SKM-1 (cell line): Measurements from ENCODE around the gene DMXL1.
"Not testable (repeated sequence)": the region's sequence is repeated elsewhere in the genome, so short reads cannot be mapped to it uniquely, and the experiment has no call there.

Experiments used
- DNase-seq: peaks from one replicate; lab custom pipeline; 2025; ENCODE audit not compliant: unreplicated experiment; lab: John Stamatoyannopoulos, UW

DMXL1 gene

DNA sequence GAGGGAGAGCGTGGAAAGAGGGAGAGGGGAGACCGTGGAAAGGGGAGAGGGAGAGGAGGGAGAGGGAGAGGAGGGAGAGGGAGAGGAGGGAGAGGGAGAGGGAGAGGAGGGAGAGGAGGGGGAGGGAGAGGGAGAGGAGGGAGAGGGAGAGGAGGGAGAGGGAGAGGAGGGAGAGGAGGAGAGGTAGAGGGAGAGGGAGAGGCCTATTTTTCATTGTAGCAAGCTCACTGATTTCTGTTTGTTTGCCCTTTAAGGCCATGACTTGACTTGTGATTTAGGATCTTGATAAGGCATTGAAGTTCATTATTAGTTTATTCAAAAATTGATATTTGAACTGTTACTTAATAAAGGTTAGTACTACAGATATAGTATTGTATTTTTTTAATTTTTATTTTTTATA, 52.4 kb downstream of the DMXL1 start:
- no peak for DNase-seq

- no peak for DNase-seq
These were observed 58.9 kb downstream of the DMXL1 start for GRCh38 chr5:119129770-119130169.

DNA sequence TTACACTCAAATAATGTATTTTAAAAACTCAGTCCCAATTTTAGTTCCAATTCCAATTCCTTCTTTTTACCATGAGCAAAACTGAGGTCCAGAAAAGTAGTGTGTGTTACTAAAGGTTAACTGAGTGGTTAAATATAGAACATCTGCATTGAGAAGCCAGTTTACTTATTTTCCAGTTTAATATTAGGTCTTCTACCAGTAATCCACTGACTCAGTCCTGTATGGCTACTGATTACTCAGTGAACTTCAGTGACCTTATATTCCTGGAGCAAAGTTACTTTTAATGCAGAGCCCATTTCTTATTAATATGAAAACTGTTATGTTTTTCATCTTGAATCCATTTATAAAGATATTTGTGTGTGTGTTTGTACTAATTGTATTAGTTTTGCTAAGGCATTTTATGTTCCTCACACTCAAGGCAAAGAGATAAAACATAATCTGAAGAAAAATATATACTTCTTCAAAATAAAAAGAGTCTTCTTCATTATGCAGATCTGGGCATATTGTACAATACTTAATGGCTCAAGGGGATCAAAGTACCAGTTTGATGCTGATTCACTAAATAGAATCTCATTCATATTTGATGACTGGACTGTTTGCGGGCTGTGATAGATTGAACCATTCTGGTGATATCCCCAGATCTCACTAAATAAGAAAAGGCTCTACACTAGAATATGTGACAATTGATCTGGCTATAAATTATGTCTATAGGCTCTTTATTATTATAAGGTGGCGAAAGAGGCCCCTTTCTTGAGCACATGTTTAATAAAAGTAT, 60.8 kb downstream of the DMXL1 start:
- DNase-seq = no peak

DNA sequence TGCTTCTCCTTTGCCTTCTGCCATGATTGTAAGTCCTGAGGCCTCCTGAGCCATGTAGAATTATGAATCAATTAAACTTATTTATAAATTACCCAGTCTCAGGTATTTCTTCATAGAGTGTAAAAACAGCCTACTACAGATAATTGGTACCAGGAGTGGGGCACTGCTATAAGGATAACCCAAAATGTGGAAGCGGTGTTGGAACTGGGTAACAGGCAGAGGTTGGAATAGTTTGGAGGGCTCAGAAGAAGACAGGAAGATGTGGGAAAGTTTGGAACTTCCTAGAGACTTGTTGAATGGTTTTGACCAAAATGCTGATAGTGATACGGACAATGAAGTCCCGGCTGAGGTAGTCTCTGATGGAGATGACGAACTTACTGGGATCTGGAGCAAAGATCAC, 64.9 kb downstream of the DMXL1 start:
- not testable (repeated sequence) for DNase-seq

DNA sequence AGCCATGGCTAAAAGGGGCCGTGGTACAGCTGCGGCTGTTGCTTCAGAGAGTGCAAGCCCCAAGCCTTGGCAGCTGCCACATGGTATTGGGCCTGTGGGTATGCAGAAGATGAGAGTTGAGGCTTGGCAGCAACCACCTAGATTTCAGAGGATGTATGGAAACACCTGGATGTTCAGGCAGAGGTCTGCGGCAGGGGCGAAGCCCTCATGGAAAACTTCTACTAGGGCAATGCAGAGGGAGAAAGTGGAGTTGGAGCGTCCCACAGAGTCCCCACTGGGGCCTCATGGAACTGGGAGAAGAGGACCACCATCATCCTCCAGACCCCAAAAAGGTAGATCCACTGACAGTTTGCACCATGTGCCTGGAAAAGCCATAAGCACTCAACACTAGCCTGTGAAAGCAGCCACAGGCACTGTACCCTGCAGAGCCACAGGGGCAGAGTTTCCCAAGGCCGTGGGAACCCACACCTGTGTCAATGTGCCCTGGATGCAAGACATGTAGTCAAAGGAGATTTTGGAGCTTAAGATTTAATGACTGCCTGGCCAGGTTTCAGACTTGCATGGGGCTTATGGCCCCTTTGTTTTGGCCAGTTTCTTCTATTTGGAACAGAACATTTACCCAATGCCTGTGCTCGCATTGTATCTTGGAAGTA, 65.9 kb downstream of the DMXL1 start:
- DNase-seq = no peak

GRCh38 chr5:119153629-119154028, 82.7 kb downstream of the DMXL1 start:
- DNase-seq = no peak

GRCh38 chr5:119158144-119158543, 87.3 kb downstream of the DMXL1 start:
- no peak for DNase-seq

GRCh38 chr5:119161430-119161829, 90.5 kb downstream of the DMXL1 start:
- DNase-seq = no peak

DNA sequence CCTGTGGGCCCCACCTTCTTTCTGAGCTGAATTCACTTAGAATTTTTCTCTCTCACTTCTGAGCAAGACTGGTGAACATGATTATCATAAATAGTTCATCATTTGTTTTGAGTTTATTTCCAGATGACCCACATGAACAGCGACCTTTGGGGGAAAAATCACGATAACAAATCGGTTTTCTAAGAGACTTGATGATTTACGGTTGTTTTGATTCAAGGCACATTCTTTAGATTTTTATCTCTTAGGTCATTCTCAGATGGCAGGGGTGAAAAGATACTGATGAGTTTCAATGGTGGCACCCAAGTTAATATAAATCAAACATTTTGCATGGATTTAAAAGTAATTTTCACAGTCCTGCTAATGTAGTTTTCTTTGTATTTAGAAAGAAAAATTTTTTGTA, 95.1 kb downstream of the DMXL1 start:
- DNase-seq = no peak

DNA sequence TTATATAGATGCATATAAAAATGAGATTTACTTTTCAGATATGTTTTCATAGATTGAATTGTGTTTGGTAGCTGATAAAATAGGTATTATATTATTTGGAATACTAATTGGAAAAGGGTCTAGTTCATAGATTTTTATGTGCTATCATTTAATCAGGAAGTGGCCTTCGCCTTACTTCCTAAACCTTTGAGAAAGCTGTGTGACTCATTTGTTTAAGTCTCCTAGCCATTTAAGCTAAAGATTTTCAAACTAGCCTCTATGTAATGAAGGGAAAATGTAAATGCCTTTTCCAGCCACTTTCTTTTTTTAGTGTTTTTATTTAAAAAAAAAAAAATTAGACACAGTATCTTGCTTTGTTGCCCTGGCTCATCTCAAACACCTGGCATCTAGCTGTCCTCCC, 97.5 kb downstream of the DMXL1 start:
- DNase-seq = no peak

DNA sequence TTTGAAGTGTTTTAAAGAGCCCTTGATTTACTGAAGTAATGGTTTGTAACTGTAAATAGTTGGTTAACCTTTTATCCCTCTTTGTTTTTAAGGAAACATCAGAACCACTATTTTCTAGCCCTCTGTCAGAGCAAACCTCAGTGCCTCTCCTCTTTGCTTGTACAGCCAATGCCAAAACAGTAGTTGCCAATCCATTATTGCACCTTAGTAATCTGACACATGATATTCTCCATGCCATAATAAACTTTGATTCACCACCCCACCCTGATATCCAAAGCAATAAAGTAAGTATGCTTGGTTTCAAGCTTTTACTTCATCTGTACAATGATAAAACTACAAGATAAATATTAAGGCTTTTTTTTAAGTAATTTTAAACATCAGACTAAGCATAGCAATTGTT, 100.8 kb downstream of the DMXL1 start:
- no peak for DNase-seq

DNA sequence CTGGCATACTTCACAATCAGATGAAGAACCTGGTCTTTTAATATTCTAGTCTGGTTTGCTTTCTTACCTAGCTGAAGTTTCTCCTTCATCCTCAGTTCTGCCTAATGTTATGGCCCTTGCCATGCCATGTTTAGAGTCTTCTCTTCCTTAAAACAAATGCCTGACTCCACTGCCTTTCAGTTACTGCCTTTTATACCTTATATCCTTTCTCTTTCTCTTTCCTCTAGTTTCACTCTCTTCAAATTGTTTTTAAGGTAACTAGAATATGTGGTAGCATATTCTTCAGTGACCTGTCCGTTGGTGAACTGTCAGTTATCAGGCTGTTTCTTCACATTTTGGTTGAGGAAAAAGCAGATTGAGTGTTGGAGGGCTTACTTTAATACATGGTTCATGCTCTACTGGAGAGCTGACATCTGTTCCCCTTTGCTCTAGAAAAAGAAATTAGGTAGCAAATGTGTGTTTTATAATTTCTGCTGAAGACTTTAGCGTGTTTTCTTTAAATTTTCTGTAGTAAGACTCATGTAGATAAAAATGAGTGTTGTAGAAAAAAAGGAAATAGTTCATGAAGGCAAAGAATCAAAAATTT, 103.8 kb downstream of the DMXL1 start:
- no peak for DNase-seq

- DNase-seq = no peak
These were observed 105.9 kb downstream of the DMXL1 start for GRCh38 chr5:119176785-119177184.

DNA sequence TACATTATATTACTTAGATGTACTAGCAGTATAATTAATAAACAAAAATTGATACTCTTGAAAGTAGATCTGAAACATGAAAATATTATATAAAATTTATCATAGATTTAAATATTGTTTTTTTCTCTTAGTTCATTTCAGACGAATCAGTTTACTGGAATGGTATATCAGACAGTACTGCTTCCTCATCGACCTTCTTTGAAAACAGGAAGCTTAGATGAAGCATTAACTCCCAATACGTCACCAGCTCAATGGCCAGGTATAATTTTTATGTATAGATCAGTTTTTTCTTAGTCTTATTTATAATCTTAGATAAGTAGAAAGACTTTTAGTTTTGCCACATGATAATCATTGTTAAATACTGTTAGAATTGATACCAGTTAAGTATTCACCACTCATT, 106.3 kb downstream of the DMXL1 start:
- no peak for DNase-seq

GRCh38 chr5:119178435-119178834, 107.5 kb downstream of the DMXL1 start:
- no peak for DNase-seq

GRCh38 chr5:119179857-119180641, 109.2 kb downstream of the DMXL1 start:
- DNase-seq = no peak

GRCh38 chr5:119185512-119185911, 114.6 kb downstream of the DMXL1 start:
- not testable (repeated sequence) for DNase-seq

- no peak for DNase-seq
These were observed 117.1 kb downstream of the DMXL1 start for GRCh38 chr5:119187776-119188529.

- no peak for DNase-seq
These were observed 119.7 kb downstream of the DMXL1 start for GRCh38 chr5:119190470-119191095.

- no peak for DNase-seq
These were observed 121.1 kb downstream of the DMXL1 start for GRCh38 chr5:119191944-119192343.
